Trophoblast cell (in vitro differentiated cells and primary cell): ENCODE measurements around the gene TTLL11.

ENCODE experiments used
- DNase-seq, 2 donors: peaks; one replicate each; pipeline ENCODE4 v3.0.0-alpha.2; 2016
- H2AFZ ChIP-seq: 2 replicates; pipeline ENCODE4 v1.6.1; 2013; ENCODE audit warnings: low read length, moderate library complexity, mild to moderate bottlenecking; ENCODE audit not compliant: insufficient read depth, poor library complexity
- H2AK5ac ChIP-seq: 2 replicates; pipeline ENCODE4 v1.6.1; 2013; ENCODE audit warnings: mild to moderate bottlenecking, low read length
- H2BK120ac ChIP-seq: 2 replicates; pipeline ENCODE4 v1.6.1; 2013; ENCODE audit warnings: low read length, mild to moderate bottlenecking, moderate library complexity; ENCODE audit not compliant: insufficient read depth, poor library complexity
- H2BK12ac ChIP-seq: 2 replicates; pipeline ENCODE4 v1.6.1; 2013; ENCODE audit warnings: mild to moderate bottlenecking, low read length, moderate library complexity
- H2BK5ac ChIP-seq: 2 replicates; pipeline ENCODE4 v1.6.1; 2013; ENCODE audit warnings: low read length, low read depth, moderate library complexity, mild to moderate bottlenecking; ENCODE audit not compliant: poor library complexity
- H3K14ac ChIP-seq: 2 replicates; pipeline ENCODE4 v1.6.1; 2013; ENCODE audit warnings: mild to moderate bottlenecking, low read length
- H3K18ac ChIP-seq: 2 replicates; pipeline ENCODE4 v1.6.1; 2013; ENCODE audit warnings: mild to moderate bottlenecking, low read length
- H3K23ac ChIP-seq: 2 replicates; pipeline ENCODE4 v1.6.1; 2013; ENCODE audit warnings: low read length
- H3K27ac ChIP-seq: 2 replicates; pipeline ENCODE4 v1.5.1; 2013; ENCODE audit warnings: low read depth, mild to moderate bottlenecking, inconsistent platforms, low read length, moderate library complexity
- H3K27me3 ChIP-seq: 2 replicates; pipeline ENCODE4 v1.6.1; 2013; ENCODE audit warnings: inconsistent platforms, mild to moderate bottlenecking, low read length, moderate library complexity; ENCODE audit not compliant: insufficient read depth
- H3K36me3 ChIP-seq, 2 experiments: 1 replicate in 1 of 2; 2 replicates in 1 of 2; pipeline ENCODE4 v1.6.1; 2013; ENCODE audit warnings: low read length in 2 of 2, mild to moderate bottlenecking in 2 of 2, moderate library complexity in 1 of 2; ENCODE audit not compliant: insufficient read depth in 2 of 2, control insufficient read depth in 1 of 2
- H3K4ac ChIP-seq: 2 replicates; pipeline ENCODE4 v1.6.1; 2013; ENCODE audit warnings: low read depth, mild to moderate bottlenecking, low read length, moderate library complexity
- H3K4me1 ChIP-seq, 2 experiments: 1 replicate in 1 of 2; 2 replicates in 1 of 2; pipeline ENCODE4 v1.6.1; 2013; ENCODE audit warnings: low read length in 2 of 2, mild to moderate bottlenecking in 2 of 2, moderate library complexity in 1 of 2; ENCODE audit not compliant: insufficient read depth in 2 of 2, control insufficient read depth in 1 of 2
- H3K4me2 ChIP-seq: 2 replicates; pipeline ENCODE4 v1.6.1; 2013; ENCODE audit warnings: inconsistent platforms, mild to moderate bottlenecking, low read length, moderate library complexity
- H3K4me3 ChIP-seq: 2 replicates; pipeline ENCODE4 v1.5.1; 2013; ENCODE audit warnings: mild to moderate bottlenecking, low read depth, low read length, inconsistent platforms
- H3K79me1 ChIP-seq: one replicate; pipeline ENCODE4 v1.6.1; 2013; ENCODE audit warnings: low read length
- H3K79me2 ChIP-seq: 2 replicates; pipeline ENCODE4 v1.6.1; 2013; ENCODE audit warnings: low read length, mild to moderate bottlenecking; ENCODE audit not compliant: control insufficient read depth, insufficient read depth, poor library complexity
- H3K9ac ChIP-seq: 2 replicates; pipeline ENCODE4 v1.6.1; 2013; ENCODE audit warnings: mild to moderate bottlenecking, low read length
- H3K9me3 ChIP-seq: 2 replicates; pipeline ENCODE4 v1.6.1; 2013; ENCODE audit warnings: low read depth, mild to moderate bottlenecking, control low read depth, inconsistent platforms, low read length; ENCODE audit not compliant: insufficient read depth
- H4K12ac ChIP-seq: 2 replicates; pipeline ENCODE4 v1.6.1; 2013; ENCODE audit warnings: low read depth, mild to moderate bottlenecking, low read length, moderate library complexity
- H4K8ac ChIP-seq: 2 replicates; pipeline ENCODE4 v1.6.1; 2013; ENCODE audit warnings: low read depth, mild to moderate bottlenecking, low read length, moderate library complexity
- H4K91ac ChIP-seq: one replicate; pipeline ENCODE4 v1.6.1; 2013; ENCODE audit warnings: low read depth, mild to moderate bottlenecking, low read length, moderate library complexity
- WGBS: extraction: QIAGEN DNeasy Blood & Tissue Kit; methylation state at CpG from one replicate; pipeline ENCODE4 v1.1.7; 2013; ENCODE audit warnings: missing lambda C conversion rate; ENCODE audit not compliant: insufficient read length, insufficient coverage; ENCODE audit errors: extremely low coverage; 5-methylcytosine and 5-hydroxymethylcytosine counted together

The TTLL11 gene

GRCh38 chr9:121881920-121882500 lies 211.1 kb downstream of the TTLL11 start:
- Histone ChIP-seq H3K9ac (no peak overlapping the region), H3K4ac (no peak overlapping the region), H3K36me3 (no peaks in the 10 kb centered on the region), H3K27me3 (no peaks in the 10 kb centered on the region), H4K12ac (no peak overlapping the region), H3K79me1 (no peaks in the 10 kb centered on the region), H2AK5ac (no peak overlapping the region), H2AFZ (no peak overlapping the region), H4K8ac (no peak overlapping the region), H3K27ac (no peak overlapping the region), H3K79me2 (no peaks in the 10 kb centered on the region), H3K9me3 (no peaks in the 10 kb centered on the region), H3K4me1 (no peaks in the 10 kb centered on the region), H3K4me2 (no peak overlapping the region), H2BK120ac (no peak overlapping the region), H2BK5ac (no peak overlapping the region), H2BK12ac (no peak overlapping the region), H3K18ac (no peak overlapping the region), H4K91ac (no peak overlapping the region), H3K23ac (no peak overlapping the region), H3K14ac (no peak overlapping the region), H3K4me3 (no peak overlapping the region)
- no peak for DNase-seq
- no CpG with 5 or more reads among the region's 7 CpGs for WGBS

GRCh38 chr9:121880343-121880898 lies 212.7 kb downstream of the TTLL11 start:
- Histone ChIP-seq H2BK5ac (no peak overlapping the region), H3K9ac (no peak overlapping the region), H2AK5ac (no peak overlapping the region), H3K36me3 (no peaks in the 10 kb centered on the region), H4K8ac (no peak overlapping the region), H3K9me3 (no peaks in the 10 kb centered on the region), H4K91ac (no peak overlapping the region), H2BK120ac (no peak overlapping the region), H3K4me3 (no peak overlapping the region), H3K23ac (no peak overlapping the region), H3K14ac (no peak overlapping the region), H3K4ac (no peak overlapping the region), H3K4me1 (no peaks in the 10 kb centered on the region), H3K79me1 (no peaks in the 10 kb centered on the region), H3K79me2 (no peaks in the 10 kb centered on the region), H2AFZ (no peak overlapping the region), H3K27me3 (no peaks in the 10 kb centered on the region), H3K27ac (no peak overlapping the region), H4K12ac (no peak overlapping the region), H3K4me2 (no peak overlapping the region), H3K18ac (no peak overlapping the region), H2BK12ac (no peak overlapping the region)
- DNase-seq, result no peak
- WGBS, result no CpG with 5 or more reads among the region's 8 CpGs

- Histone ChIP-seq H3K9ac (no peak overlapping the region), H2BK5ac (no peak overlapping the region), H3K36me3 (no peaks in the 10 kb centered on the region), H3K18ac (no peak overlapping the region), H2AFZ (no peak overlapping the region), H2BK12ac (no peak overlapping the region), H4K12ac (no peak overlapping the region), H3K79me2 (no peaks in the 10 kb centered on the region), H3K14ac (no peak overlapping the region), H4K8ac (no peak overlapping the region), H3K4ac (no peak overlapping the region), H3K9me3 (no peaks in the 10 kb centered on the region), H3K23ac (no peak overlapping the region), H3K4me1 (no peaks in the 10 kb centered on the region), H2AK5ac (no peak overlapping the region), H3K4me2 (no peak overlapping the region), H3K79me1 (no peaks in the 10 kb centered on the region), H4K91ac (no peak overlapping the region), H3K27ac (no peak overlapping the region), H3K27me3 (no peaks in the 10 kb centered on the region), H3K4me3 (no peak overlapping the region), H2BK120ac (no peak overlapping the region)
- DNase-seq, result no peak
- no CpG with 5 or more reads among the region's 14 CpGs for WGBS
Measured at GRCh38 chr9:121878271-121878822, 214.8 kb downstream of the TTLL11 start.

GRCh38 chr9:121876658-121877271 lies 216.3 kb downstream of the TTLL11 start:
- Histone ChIP-seq H4K12ac (no peak overlapping the region), H2BK120ac (no peak overlapping the region), H3K27ac (no peak overlapping the region), H3K14ac (no peak overlapping the region), H3K4ac (no peak overlapping the region), H3K4me3 (peak overlapping the region; percentile 46), H2BK12ac (no peak overlapping the region), H4K8ac (no peak overlapping the region), H3K9ac (no peak overlapping the region), H3K23ac (no peak overlapping the region), H3K27me3 (no peaks in the 10 kb centered on the region), H3K4me2 (no peak overlapping the region), H3K4me1 (no peaks in the 10 kb centered on the region), H2BK5ac (no peak overlapping the region), H3K79me2 (no peaks in the 10 kb centered on the region), H3K18ac (no peak overlapping the region), H2AFZ (no peak overlapping the region), H3K9me3 (no peaks in the 10 kb centered on the region), H3K36me3 (no peaks in the 10 kb centered on the region), H4K91ac (no peak overlapping the region), H2AK5ac (no peak overlapping the region), H3K79me1 (no peaks in the 10 kb centered on the region)
- no CpG with 5 or more reads among the region's 13 CpGs for WGBS
- peak; percentile 52 to 68 for DNase-seq
